ENCODE data around the gene SGSM2. TPM values are rescaled to one million over a fixed set of nuclear protein-coding genes. Genes with fewer than 3 reads are reported as not detected.

SGSM2 gene
- total RNA-seq, 1 experiment from 2014 or later: 49.0 TPM

DNA sequence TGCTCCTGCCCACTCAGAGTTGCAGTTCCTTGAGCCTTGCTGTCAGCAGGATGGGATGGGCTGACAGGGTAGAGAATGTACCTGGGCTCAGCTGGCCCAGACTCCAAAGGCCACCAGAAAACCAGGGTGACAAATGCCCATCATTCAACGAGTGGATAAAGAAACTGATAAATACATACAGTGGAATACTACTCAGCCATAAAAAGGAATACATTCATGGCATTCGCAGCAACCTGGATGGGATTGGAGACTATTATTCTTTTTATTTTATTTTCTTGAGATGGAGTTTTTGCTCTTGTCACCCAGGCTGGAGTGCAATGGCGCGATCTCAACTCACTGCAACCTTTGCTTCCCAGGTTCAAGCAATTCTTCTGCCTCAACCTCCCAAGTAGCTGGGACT is 19.9 kb downstream of the SGSM2 start:
- no peak overlapping the region for H3K27ac ChIP-seq (ENCODE audit: low read length)
- H3K9me3 ChIP-seq (ENCODE audit: control insufficient read depth, insufficient read depth, low read depth, low read length): no peaks in the 10 kb centered on the region
- H3K27me3 ChIP-seq (ENCODE audit: control insufficient read depth, insufficient read depth, low read length): no peaks in the 10 kb centered on the region
- TF ChIP-seq, protein P1, sequence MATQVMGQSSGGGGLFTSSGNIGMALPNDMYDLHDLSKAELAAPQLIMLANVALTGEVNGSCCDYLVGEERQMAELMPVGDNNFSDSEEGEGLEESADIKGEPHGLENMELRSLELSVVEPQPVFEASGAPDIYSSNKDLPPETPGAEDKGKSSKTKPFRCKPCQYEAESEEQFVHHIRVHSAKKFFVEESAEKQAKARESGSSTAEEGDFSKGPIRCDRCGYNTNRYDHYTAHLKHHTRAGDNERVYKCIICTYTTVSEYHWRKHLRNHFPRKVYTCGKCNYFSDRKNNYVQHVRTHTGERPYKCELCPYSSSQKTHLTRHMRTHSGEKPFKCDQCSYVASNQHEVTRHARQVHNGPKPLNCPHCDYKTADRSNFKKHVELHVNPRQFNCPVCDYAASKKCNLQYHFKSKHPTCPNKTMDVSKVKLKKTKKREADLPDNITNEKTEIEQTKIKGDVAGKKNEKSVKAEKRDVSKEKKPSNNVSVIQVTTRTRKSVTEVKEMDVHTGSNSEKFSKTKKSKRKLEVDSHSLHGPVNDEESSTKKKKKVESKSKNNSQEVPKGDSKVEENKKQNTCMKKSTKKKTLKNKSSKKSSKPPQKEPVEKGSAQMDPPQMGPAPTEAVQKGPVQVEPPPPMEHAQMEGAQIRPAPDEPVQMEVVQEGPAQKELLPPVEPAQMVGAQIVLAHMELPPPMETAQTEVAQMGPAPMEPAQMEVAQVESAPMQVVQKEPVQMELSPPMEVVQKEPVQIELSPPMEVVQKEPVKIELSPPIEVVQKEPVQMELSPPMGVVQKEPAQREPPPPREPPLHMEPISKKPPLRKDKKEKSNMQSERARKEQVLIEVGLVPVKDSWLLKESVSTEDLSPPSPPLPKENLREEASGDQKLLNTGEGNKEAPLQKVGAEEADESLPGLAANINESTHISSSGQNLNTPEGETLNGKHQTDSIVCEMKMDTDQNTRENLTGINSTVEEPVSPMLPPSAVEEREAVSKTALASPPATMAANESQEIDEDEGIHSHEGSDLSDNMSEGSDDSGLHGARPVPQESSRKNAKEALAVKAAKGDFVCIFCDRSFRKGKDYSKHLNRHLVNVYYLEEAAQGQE (IDR thresholded peaks at IDR 0.05; ENCODE audit: insufficient read depth in 1 of 2, low read depth in 2 of 2, low read length in 1 of 2): no peak
- TF ChIP-seq TCF7L2 (IDR thresholded peaks at IDR 0.05; ENCODE audit: low read depth, low read length) (no peak), SIN3A (IDR thresholded peaks at IDR 0.05; ENCODE audit: borderline replicate concordance, insufficient read depth, low read depth, low read length) (no peak), POLR2AphosphoS5 (IDR thresholded peaks at IDR 0.05; ENCODE audit: low read depth, low read length) (no peak)
- TF ChIP-seq, protein P2, sequence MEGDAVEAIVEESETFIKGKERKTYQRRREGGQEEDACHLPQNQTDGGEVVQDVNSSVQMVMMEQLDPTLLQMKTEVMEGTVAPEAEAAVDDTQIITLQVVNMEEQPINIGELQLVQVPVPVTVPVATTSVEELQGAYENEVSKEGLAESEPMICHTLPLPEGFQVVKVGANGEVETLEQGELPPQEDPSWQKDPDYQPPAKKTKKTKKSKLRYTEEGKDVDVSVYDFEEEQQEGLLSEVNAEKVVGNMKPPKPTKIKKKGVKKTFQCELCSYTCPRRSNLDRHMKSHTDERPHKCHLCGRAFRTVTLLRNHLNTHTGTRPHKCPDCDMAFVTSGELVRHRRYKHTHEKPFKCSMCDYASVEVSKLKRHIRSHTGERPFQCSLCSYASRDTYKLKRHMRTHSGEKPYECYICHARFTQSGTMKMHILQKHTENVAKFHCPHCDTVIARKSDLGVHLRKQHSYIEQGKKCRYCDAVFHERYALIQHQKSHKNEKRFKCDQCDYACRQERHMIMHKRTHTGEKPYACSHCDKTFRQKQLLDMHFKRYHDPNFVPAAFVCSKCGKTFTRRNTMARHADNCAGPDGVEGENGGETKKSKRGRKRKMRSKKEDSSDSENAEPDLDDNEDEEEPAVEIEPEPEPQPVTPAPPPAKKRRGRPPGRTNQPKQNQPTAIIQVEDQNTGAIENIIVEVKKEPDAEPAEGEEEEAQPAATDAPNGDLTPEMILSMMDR (IDR thresholded peaks at IDR 0.05): no peak
- H3K4me1 ChIP-seq (ENCODE audit: control insufficient read depth, insufficient read depth, low read length): no peaks in the 10 kb centered on the region
- ATAC-seq: no peak
- CTCF ChIA-PET: no interaction called here
- in situ Hi-C loops (cut with HindIII; ENCODE audit: low pct_unique_long_range_greater_than_20kb, low sequenced_read_pairs): no loop called here
- POLR2A ChIA-PET: no interaction called here
- H3K4me3 ChIP-seq (ENCODE audit: low read depth in 2 of 2, low read length in 2 of 2): no peak overlapping the region
- no peak for DNase-seq (ENCODE audit: low read depth, low spot score)
- intact Hi-C loops (cut with micrococcal nuclease; ENCODE audit: unreplicated experiment): no loop called here
- no TSS peak for BruUV-seq (replicated peaks)
- no peaks in the 10 kb centered on the region for H3K36me3 ChIP-seq (ENCODE audit: control insufficient read depth, insufficient read depth, low read length)

DNA sequence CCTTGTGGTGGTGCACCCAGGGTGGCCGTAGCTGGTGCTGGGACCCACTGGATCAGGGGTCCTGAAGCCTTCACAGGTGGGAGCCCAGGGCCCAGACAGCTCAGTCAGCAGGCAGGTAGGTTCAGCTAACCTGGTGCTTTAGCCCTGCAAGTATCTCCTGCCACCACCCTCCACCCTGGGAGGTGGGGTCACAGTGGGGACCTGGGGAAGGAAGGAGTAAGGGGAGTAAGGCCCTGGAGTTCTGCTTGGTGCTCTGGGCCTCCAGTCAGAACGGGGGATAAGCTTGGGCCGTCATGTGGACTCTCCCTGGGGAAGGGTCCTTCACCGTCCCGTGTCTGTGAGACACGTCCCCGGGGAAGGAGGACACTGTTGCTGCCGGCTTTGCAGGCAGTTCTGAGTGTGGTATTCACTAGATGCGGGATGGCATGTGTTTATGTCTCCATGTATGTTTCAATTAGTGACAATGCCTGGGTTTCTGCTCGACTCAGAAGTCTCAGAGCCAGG is 20.7 kb downstream of the SGSM2 start:
- Histone ChIP-seq H3K4me3 (ENCODE audit: low read depth in 2 of 2, low read length in 2 of 2) (no peak overlapping the region), H3K4me1 (ENCODE audit: control insufficient read depth, insufficient read depth, low read length) (no peaks in the 10 kb centered on the region), H3K27me3 (ENCODE audit: control insufficient read depth, insufficient read depth, low read length) (no peaks in the 10 kb centered on the region), H3K27ac (ENCODE audit: low read length) (no peak overlapping the region), H3K9me3 (ENCODE audit: control insufficient read depth, insufficient read depth, low read depth, low read length) (no peaks in the 10 kb centered on the region), H3K36me3 (ENCODE audit: control insufficient read depth, insufficient read depth, low read length) (no peaks in the 10 kb centered on the region)
- no TSS peak for BruUV-seq (replicated peaks)
- TF ChIP-seq, protein P1 (IDR thresholded peaks at IDR 0.05; ENCODE audit: insufficient read depth in 1 of 2, low read depth in 2 of 2, low read length in 1 of 2): no peak
- TF ChIP-seq TCF7L2 (IDR thresholded peaks at IDR 0.05; ENCODE audit: low read depth, low read length): no peak
- no peak for TF ChIP-seq POLR2AphosphoS5 (IDR thresholded peaks at IDR 0.05; ENCODE audit: low read depth, low read length)
- TF ChIP-seq, protein P2 (IDR thresholded peaks at IDR 0.05): no peak
- TF ChIP-seq SIN3A (IDR thresholded peaks at IDR 0.05; ENCODE audit: borderline replicate concordance, insufficient read depth, low read depth, low read length): no peak
- ATAC-seq (no peak), DNase-seq (ENCODE audit: low read depth, low spot score) (no peak)
- in situ Hi-C loops (cut with HindIII; ENCODE audit: low pct_unique_long_range_greater_than_20kb, low sequenced_read_pairs): no loop called here
- CTCF ChIA-PET: no interaction called here
- intact Hi-C loops (cut with micrococcal nuclease; ENCODE audit: unreplicated experiment): no loop called here
- POLR2A ChIA-PET: no interaction called here
